Peyer's patch (tissue), 4 donors: Measurements from ENCODE around the gene MAGI2.

Experiments used
- CTCF ChIP-seq, 6 experiments: fragments of 450-650 bp in 4 of 6; fragments of 200-600 bp in 2 of 6; sonication (generic) in 1 of 6; IDR thresholded peaks; one replicate each; pipeline ENCODE4 v1.5.1; 2017 to 2019; ENCODE audit warnings: antibody characterized with exemption in 6 of 6, mild to moderate bottlenecking in 3 of 6, moderate library complexity in 1 of 6
- POLR2A ChIP-seq, 2 donors: fragments of 450-650 bp; IDR thresholded peaks; one replicate each; pipeline ENCODE4 v1.5.1; 2017; ENCODE audit warnings: antibody characterized with exemption in 2 of 2, mild to moderate bottlenecking in 2 of 2, moderate library complexity in 2 of 2

- no peak for TF ChIP-seq CTCF (IDR thresholded peaks at IDR 0.05)
- TF ChIP-seq POLR2A (IDR thresholded peaks at IDR 0.05): no peak
These were observed 859.3 kb downstream of the MAGI2 start for GRCh38 chr7:78594156-78594555.
